ENCODE results near the gene TTYH1.

GRCh38 chr19:54428323-54429175 is 13.3 kb downstream of the TTYH1 start:
- TF ChIP-seq CTCF (conservative IDR thresholded peaks at IDR 0.05; ENCODE audit: low read length) = no peak
- TF ChIP-seq EZH2phosphoT487 (IDR thresholded peaks at IDR 0.05; ENCODE audit: borderline replicate concordance) = no peak

All from Loucy (cell line).